ENCODE measurements around the gene PDCD1.
"Not testable (repeated sequence)": the region's sequence is repeated elsewhere in the genome, so short reads cannot be mapped to it uniquely, and the experiment has no call there.

PDCD1 gene

GRCh38 chr2:241858206-241859016, at the start of gene PDCD1:
PDCD1 (minus strand) TSS chr2:241858894; CDS start chr2:241858838, 56 bp downstream.
- TF ChIP-seq CTCF (IDR thresholded peaks at IDR 0.05; ENCODE audit: unreplicated experiment in 3 of 3): no peak
- Mint-ChIP-seq H3K36me3 (ENCODE audit: low read depth) (no peaks in the 10 kb centered on the region), H3K27ac (peak within 1 kb of the TSS in 2 of 3 experiments; percentile 83 to 88), H3K4me1 (peaks cover 14% of the 10 kb centered on the region), H3K9me3 (no peaks in the 10 kb centered on the region), H3K4me3 (peak within 1 kb of the TSS in 2 of 3 experiments; percentile 40 to 59), H3K27me3 (ENCODE audit: low read depth) (peaks cover 8% of the 10 kb centered on the region)

GRCh38 chr2:241907831-241908230, 49.1 kb upstream of the PDCD1 start:
- not testable (repeated sequence) for H3K27me3 Mint-ChIP-seq (ENCODE audit: low read depth); H3K4me3 Mint-ChIP-seq; H3K4me1 Mint-ChIP-seq; H3K9me3 Mint-ChIP-seq; H3K27ac Mint-ChIP-seq
- peaks cover 19% of the 10 kb centered on the region for H3K36me3 Mint-ChIP-seq (ENCODE audit: low read depth)

- peaks cover 16% of the 10 kb centered on the region for H3K36me3 Mint-ChIP-seq (ENCODE audit: low read depth)
- no peak overlapping the region for H3K27ac Mint-ChIP-seq
- H3K4me3 Mint-ChIP-seq: no peak overlapping the region
- peaks cover 7% of the 10 kb centered on the region for H3K27me3 Mint-ChIP-seq (ENCODE audit: low read depth)
- H3K4me1 Mint-ChIP-seq: peaks cover 2% of the 10 kb centered on the region
- H3K9me3 Mint-ChIP-seq: peaks cover 4% of the 10 kb centered on the region
- TF ChIP-seq CTCF (IDR thresholded peaks at IDR 0.05; ENCODE audit: unreplicated experiment in 3 of 3): no peak
Measured at GRCh38 chr2:241906826-241907570, 48.3 kb upstream of the PDCD1 start.

- not testable (repeated sequence) for H3K4me3 Mint-ChIP-seq, H3K4me1 Mint-ChIP-seq, H3K9me3 Mint-ChIP-seq
- Mint-ChIP-seq H3K36me3 (ENCODE audit: low read depth) (peaks cover 11% of the 10 kb centered on the region), H3K27me3 (ENCODE audit: low read depth) (peaks cover 12% of the 10 kb centered on the region), H3K27ac (peak overlapping the region in 1 of 3 experiments; percentile 33)
Measured at GRCh38 chr2:241906378-241906770, 47.7 kb upstream of the PDCD1 start.

- Mint-ChIP-seq H3K36me3 (ENCODE audit: low read depth) (peaks cover 6% of the 10 kb centered on the region), H3K4me1 (peaks cover 13% of the 10 kb centered on the region), H3K27ac (peak overlapping the region in 1 of 3 experiments; percentile 33), H3K4me3 (no peak overlapping the region), H3K27me3 (ENCODE audit: low read depth) (peaks cover 15% of the 10 kb centered on the region), H3K9me3 (no peaks in the 10 kb centered on the region)
- TF ChIP-seq CTCF (IDR thresholded peaks at IDR 0.05; ENCODE audit: unreplicated experiment in 3 of 3): no peak
Measured at GRCh38 chr2:241905716-241906377, 47.2 kb upstream of the PDCD1 start.

GRCh38 chr2:241904791-241905710, 46.4 kb upstream of the PDCD1 start:
- no peaks in the 10 kb centered on the region for H3K36me3 Mint-ChIP-seq (ENCODE audit: low read depth)
- H3K4me1 Mint-ChIP-seq: peaks cover 21% of the 10 kb centered on the region
- no peak overlapping the region for H3K4me3 Mint-ChIP-seq
- TF ChIP-seq CTCF (IDR thresholded peaks at IDR 0.05; ENCODE audit: unreplicated experiment in 3 of 3): no peak
- no peaks in the 10 kb centered on the region for H3K9me3 Mint-ChIP-seq
- peaks cover 15% of the 10 kb centered on the region for H3K27me3 Mint-ChIP-seq (ENCODE audit: low read depth)
- no peak overlapping the region for H3K27ac Mint-ChIP-seq

All from nephron (organoid).